HG03342 (cell line): ENCODE measurements around the gene WASHC2A.
"Not testable (repeated sequence)": the region's sequence is repeated elsewhere in the genome, so short reads cannot be mapped to it uniquely, and the experiment has no call there.

Source experiments
- ATAC-seq: cut with Tn5 transposase; IDR thresholded peaks from one replicate; pipeline ENCODE4 v1.9.1; 2021; ENCODE audit warnings: mild to moderate bottlenecking, moderate library complexity; ENCODE audit not compliant: unreplicated experiment

Gene WASHC2A

DNA sequence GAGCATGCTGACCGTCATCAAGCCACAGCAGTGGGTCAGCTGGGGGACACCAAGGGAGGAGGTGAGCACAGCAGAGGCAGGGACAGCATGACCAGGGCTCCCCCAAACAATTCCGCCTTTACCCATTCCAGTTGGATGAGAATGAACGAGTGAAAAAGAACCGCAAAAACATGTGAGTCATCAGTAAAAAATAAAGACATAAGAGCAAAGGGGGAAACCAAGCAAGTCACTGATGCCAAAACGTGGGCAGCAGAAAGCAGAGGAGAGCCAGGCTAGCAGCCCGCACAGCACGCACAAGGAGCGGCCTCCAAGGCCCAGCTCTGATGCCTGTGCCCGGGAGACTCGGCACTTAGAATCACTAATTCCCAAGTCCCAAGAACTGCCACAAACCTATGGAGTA is 7.8 kb upstream of the WASHC2A start:
- not testable (repeated sequence) for ATAC-seq

DNA sequence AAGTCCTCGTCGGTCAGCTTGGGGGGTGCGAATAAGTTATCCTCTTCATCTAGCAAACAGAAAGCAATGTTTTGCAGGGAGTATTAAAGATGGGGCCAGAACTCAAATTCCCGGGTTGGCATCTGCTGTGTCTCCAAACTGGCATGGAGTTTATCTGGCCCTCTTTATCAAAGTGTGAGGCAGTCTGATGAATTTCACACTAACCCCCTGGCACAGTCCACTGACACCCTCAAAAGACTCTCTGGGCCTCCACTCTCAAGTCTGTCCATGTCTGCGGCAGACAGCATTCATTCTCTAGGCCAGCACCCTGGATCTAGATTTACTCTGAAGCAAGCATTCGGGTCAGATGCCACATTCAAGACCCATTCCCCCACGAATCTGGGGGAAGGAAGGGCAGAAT is 6.2 kb upstream of the WASHC2A start:
- not testable (repeated sequence) for ATAC-seq

DNA sequence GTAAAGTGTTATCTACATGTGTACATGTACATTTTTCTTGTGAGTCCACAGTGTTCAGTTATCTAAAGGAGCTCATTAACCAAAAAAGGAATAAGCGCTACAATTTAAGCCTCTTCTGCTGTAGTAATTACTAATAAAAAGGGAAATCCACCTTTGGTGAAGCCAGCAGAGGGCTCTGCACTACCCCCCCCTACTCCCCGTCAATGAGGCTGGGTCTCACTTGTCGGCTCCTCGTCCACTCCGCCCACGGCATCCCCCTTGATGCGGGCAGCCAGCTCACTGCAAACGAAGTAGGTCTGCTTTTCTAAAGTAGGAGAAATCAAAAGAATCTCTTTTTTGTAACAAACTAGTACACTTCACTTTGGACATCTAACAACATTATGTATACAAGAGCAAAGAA is 4.7 kb upstream of the WASHC2A start:
- ATAC-seq: no peak

DNA sequence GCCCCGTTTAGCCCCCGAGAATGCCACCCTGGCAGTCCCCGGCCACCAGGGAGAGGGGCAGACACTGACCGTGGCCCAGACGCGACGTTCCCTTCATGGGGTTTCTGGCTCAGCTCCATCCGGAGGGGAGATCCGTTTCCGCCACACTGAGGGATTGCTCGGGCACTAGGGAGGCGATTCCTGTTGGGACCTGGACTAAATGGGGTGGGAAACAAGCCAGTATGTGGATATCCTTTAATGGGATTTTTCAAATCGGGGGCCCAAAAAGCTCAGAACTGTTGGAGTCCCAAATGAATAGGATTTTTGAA is 552 bp downstream of the WASHC2A start:
- not testable (repeated sequence) for ATAC-seq

DNA sequence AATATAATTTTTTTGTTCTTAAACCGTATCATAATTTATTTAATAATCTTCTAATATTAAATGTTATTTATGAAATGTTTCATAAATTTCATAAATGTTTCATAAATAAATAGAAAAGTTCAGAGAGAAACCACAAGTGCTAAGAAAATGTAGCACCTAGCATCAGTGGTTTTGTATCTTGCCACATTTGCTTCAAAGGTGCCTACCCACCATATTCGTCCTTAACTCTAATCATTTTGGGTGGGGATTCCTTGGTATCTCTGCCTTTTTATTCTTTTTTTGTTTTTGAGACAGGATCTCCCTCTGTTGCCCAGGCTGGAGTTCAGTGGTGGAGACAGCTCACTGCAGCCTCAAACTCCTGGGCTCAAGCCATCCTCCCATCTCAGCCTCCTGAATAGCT is 7.4 kb downstream of the WASHC2A start:
- ATAC-seq: not testable (repeated sequence)

DNA sequence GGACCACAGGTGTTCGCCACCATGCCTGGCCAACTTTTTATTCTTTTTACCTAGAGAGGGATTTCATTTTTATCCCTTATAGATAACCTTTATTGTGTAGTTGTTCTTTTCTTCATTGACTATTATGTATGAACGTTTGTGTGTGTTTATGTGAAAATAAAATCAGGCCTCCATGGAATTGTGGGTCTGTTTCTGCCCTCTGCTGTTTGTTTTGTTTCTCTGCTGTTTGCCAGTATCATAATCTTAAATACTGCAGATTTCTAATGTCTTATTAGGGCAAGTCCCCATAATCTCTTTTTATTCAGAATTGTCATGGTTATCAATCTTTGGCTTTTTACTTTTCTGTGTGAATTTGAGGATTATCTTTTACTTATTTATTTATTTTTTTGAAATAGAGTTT is 7.8 kb downstream of the WASHC2A start:
- not testable (repeated sequence) for ATAC-seq

DNA sequence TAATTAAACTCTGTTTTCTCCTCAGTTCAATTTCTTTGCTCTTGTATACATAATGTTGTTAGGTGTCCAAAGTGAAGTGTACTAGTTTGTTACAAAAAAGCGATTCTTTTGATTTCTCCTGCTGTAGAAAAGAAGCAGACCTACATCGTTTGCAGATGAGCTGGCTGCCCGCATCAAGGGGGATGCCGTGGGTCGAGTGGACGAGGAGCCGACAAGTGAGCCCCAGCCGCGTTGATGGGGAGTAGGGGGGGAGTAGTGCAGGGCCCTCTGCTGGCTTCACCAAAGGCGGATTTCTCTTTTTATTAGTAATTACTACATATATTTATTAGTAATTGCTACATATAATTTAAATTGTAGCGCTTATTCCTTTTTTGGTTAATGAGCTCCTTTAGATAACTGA is 23.6 kb downstream of the WASHC2A start:
- ATAC-seq: not testable (repeated sequence)

DNA sequence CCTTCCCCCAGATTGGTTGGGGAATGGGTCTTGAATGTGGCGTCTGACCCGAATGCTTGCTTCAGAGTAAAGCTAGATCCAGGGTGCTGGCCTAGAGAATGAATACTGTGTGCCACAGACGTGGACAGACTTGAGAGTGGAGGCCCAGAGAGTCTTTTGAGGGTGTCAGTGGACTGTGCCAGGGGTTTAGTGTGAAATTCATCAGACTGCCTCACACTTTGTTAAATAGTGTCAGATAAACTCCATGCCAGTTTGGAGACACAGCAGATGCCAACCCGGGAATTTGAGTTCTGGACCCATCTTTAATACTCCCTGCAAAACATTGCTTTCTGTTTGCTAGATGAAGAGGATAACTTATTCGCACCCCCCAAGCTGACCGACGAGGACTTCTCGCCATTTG is 25.2 kb downstream of the WASHC2A start:
- not testable (repeated sequence) for ATAC-seq

DNA sequence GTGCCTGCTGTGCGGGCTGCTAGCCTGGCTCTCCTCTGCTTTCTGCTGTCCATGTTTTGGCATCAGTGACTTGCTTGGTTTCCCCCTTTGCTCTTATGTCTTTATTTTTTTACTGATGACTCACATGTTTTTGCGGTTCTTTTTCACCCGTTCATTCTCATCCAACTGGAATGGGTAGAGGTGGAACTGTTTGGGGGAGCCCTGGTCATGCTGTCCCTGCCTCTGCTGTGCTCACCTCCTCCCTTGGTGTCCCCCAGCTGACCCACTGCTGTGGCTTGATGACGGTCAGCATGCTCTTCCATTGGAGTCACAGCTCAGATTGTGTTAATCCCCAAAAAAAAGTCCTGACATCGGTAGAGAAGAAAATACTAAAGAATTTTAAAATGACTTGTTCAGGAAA is 26.9 kb downstream of the WASHC2A start:
- not testable (repeated sequence) for ATAC-seq

DNA sequence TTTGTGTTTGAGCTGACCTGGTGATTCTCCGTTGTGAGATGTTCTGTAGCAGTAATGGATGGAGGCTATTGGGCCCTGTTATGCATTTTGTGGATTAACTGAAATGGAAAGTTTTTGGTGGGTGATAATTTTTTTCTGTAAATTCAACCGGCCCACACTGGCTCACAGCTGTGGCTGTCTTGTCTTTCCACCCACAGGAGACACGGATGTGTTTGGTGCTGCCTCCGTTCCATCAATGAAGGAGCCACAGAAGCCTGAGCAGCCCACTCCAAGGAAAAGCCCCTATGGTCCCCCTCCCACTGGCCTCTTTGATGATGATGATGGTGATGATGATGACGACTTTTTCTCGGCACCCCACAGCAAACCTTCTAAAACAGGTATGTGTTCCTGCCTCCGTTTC is 27.6 kb downstream of the WASHC2A start:
- ATAC-seq: not testable (repeated sequence)

DNA sequence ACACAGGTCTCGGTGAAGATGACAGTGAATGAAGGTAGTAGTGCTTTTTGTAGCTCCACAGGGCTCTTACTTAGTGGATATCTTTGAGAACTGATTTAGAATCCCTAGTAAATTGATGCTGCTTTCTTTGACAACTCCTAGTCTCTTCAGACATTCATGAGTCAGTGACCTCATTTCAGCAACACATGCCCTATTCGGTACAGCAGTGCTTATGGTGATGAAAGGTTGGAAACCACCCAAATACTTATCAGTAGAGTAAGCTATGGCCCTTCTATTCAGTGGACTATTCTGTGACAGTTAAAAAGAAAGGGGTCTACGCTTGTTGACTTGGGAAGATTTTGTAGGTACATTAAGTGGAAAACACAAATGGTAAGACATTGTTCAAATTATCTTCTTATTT is 29.0 kb downstream of the WASHC2A start:
- not testable (repeated sequence) for ATAC-seq

DNA sequence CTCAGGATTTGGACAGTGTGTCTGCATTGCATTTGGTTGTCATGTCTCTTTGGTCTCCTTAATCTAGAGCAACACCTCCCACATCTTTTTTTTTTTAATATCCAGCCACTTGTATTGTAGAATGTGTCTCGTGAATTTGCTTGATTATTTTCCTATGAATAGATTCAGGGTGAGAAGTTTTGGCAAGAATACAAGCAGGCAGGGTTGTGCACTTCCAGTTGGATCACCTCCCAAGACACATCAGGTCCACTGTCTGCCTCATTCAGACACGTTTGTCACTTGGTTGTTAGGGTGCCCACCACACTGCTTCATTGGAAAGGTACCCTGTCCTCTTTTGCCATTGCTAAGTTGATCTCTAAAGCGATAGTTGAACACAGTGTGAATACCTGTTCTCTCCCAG is 30.9 kb downstream of the WASHC2A start:
- ATAC-seq: not testable (repeated sequence)

DNA sequence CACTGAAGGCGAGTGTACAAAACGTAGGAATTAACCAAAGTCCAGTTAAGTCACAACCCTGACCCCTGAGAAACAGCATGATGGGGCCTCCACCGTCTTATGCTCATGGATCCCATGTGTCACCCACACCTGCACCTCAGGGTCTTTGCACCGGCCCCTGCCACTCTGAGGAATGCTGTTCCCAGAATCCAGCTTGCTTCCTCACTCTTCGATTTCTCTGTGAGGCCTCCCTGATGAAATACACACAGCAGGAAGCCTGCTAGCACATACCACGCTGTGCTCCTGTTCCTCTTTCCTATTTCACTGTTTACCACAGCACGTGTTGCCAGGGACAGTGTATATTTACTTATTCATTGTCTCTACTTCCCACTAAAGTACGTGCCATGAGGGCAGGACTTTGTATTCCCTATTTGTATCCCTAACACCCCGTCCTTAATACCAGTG is 33.4 kb downstream of the WASHC2A start:
- not testable (repeated sequence) for ATAC-seq

DNA sequence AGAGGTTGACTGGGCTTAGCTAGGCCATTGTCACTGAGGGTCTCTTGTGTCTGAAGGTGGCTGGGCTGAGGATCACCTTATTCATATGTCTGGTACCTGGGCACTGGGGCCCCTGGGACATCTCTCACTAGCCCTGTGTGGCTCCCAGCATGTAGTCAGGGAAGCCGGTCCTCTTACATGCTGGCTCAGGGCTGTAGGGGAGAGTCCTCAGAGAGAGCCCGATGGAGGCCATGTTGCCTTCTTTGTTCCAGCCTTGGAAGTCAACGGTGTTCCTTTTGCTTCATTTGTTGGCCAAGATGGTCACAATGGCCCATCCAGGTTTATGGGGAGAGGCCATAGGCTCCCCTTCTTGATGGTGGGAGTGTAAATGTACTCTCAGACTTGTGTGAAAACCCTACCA is 34.0 kb downstream of the WASHC2A start:
- not testable (repeated sequence) for ATAC-seq

DNA sequence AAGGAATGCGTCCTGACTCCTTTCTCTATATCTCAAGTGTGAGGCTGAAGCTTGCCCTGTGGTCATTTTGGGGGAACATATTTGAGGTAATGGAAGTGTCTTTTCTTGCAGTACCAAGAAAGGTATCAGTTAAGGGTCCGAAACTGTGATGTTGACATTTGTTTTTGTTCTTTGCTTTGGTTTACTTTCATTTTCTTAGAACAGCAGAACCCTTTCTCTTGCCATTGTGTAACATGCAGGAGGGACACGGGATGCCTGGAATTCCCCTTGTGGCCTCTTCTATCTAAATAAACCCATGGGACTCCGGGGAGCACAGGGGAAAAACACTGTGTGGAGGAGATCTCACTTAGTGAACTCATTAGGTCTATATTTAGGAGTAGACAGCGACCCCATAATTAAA is 34.5 kb downstream of the WASHC2A start:
- peak; percentile 86 for ATAC-seq

DNA sequence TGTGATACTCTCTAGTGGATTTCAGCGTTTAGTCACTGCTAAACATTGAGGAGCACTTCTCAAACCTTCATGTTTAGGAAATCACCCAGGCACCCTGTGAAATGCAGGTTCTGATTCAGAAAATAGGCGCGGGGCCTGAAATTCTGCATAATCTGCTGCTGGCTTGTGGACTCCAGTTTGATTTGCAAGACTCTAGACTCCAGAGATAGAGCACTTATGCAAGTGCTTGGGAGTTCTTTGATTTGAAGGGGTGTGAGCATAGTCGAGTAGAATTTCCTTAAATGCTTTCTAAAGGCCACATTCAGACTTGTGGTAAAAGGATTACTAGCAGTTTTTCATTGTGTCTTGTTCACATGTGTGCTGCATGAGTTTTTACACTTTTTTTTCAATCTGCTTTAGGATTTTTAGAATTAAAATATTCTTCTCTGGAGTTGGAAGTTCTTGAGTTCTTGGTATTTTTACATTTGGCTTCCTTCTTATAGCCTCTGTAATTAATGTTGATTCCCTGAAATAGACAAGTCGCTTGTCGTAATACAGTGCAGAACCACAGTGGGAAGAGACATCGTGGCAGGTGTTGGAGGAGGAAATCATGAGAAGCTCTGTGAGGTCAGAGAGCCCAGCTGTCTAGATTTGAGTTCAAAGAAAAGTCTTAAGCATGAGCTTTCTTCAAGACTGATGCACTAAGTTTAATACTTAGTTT is 41.4 kb downstream of the WASHC2A start:
- not testable (repeated sequence) for ATAC-seq

DNA sequence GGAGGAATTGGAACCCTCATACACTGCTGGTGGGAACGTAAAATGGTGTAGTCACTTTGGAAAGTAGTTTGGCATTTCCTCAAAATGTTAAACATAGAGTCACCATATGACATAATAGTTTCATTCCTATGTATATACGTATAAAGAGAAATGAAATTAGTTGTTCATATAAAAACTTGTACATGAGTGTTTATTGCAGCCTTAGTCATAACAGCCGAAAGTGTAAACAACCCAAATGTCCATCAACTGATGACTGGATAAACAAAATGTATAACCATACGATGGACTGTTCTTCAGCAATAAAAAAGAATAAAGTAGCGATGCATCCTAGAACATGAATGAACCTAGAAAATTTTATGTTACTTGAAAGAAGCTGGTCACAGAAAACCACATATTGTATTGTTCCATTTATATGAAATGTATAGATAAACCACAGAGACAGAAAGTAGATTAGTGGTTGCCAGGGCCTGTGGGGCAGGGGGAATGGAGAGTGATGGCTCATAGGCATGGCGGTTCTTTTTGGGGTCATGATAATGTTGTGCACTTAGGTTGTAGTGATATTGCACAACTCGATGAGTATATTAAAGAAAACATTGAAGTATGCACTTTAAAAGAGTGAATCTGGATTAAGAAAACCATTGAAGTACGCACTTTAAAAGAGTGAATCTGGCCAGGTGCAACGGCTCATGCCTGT is 44.8 kb downstream of the WASHC2A start:
- not testable (repeated sequence) for ATAC-seq

DNA sequence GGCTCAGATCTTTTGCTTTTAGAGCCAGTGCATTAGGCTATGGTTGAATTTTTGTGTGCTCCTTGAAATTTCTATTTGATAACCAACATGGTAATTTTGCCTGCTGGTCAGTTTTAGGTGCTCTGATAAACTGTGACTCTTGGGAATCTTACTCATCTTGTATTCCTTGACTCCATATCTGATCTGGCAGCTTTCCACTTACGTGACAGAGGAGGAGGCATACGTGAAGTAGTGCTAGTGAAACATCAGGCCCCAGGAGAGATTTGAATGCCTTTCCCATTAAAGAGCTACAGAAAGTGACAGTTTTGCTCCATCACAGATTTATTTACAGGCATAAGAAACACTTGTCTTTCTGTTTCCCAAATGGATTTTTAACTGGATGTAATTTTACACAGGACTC is 59.0 kb downstream of the WASHC2A start:
- ATAC-seq: not testable (repeated sequence)

DNA sequence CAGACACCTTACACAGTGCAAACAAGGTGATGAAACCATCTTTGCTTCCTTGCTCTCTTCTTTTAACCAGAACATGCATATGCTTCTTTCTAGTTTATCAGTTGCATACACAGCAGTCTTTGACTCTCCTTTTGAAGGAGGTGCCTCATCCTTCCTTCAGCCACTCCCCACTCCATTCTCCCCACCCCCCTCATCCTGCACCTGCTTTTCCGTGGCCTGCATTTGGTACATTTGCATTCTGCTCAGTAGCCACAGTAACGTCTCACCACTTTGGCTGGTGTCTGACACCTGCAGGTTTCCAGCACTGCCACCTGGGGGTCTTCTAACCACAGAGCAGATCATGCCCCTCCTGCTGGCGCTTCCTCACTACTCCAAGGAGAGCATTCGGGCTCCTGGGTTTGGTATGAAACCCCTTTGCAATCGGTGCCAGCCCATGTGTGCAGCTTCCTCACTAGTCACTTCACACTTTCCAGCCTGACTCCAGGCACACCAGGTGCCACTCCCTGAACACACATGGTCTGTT is 60.1 kb downstream of the WASHC2A start:
- ATAC-seq: not testable (repeated sequence)

DNA sequence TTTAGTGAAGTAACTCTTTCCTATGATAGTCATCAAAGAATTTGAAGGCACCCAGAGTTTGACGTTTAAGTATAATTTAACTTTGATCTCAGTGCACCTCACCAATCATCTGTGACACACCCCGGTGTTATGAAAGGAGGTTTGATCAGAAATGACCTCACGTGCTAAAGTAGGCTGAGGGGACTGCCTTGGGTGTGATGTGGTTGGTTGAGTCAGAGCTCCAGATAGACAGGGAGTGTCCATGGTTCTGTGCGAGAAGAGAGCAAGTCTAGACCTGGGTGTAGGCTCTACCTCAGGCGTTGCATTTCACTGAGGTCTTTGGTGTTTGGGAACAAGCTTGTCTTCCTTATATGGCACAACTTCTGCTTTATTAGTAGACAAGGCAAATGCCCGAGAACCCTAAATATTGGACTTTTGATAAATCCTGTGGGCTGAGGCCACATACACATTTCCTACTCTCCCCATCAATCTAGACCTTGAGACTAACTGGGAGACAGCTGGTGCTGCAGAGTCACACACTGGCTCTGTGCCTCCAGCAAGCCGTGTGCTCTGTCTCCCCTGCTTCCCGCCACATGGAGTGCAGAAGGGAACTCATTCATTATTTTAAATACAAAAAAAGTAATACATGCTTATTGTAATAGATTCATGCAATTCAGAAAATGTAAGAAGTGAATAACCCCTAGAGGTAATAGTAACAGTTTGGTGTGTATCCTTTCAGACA is 63.7 kb downstream of the WASHC2A start:
- ATAC-seq: not testable (repeated sequence)

DNA sequence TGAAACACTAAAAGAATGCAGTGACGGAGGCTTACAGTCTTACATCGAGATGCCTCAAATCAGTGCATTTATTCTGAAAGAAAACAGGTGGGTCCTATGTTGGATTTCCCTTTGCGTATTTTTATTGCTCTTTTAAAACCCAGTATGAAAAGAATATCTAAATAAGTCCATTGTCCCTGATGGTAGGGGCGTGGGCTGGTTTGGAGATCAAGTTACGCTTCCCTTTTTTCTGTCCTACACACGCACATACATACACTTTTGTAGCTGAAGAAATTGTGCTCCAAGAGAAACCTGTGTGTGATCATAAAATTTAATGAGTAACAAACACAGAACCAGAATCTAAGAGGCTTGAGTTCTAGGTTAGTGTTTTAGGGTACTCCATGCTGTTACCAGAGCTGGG is 64.6 kb downstream of the WASHC2A start:
- not testable (repeated sequence) for ATAC-seq

DNA sequence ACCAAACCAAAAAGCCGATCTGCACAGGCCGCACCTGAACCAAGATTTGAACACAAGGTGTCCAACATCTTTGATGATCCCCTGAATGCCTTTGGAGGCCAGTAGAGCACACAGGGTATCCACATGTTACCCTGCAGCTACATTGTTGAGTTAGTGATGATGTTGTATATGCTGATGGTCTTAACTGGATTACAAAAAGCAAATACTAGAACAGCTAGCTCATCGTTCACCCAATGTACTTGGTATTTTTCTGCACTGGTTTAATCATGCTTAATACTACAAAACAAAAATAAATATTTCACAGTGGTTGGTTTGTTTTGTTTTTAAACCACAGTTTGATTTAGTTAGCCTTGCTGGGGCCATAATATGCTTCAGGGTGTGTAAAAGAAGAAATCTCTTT is 65.1 kb downstream of the WASHC2A start:
- not testable (repeated sequence) for ATAC-seq
